ENCODE measurements around the gene BBS12. TPM values are rescaled to one million over a fixed set of nuclear protein-coding genes. Genes with fewer than 3 reads are reported as not detected.

Gene BBS12
- polyA plus RNA-seq, 1 of the 3 experiments (the other 2 are of a cell fraction), result 1.5 TPM

DNA sequence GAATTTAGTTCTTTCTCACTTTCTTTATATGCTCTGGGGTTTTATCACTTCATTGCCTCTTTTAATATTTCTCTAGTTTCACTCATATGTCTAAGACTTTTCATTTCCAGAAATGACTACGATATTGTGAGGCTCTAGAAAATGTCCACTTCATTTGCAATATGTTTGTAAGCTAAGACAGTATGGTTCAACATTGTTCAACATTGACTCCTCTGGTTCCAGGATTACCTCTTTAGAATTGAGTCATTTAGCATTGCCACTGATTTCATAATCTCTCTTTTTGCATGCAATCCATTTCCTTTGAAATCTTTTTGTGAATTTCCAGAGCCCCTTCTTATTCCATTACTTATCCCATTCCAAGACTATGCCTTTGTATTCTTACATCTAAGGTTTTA lies 32.3 kb downstream of the BBS12 start:
- Histone ChIP-seq H3K9me2 (no peaks in the 10 kb centered on the region), H3K79me2 (ENCODE audit: insufficient read depth) (peaks cover 22% of the 10 kb centered on the region; the same call in 1 of the 2 replicates), H3K9ac (peak overlapping the region; percentile 76), H4K20me1 (ENCODE audit: insufficient read depth) (no peaks in the 10 kb centered on the region), H3K4me1 (ENCODE audit: control insufficient read depth in 1 of 2, insufficient read depth in 2 of 2, low read depth in 1 of 2, low read length in 1 of 2) (peaks cover 2 to 12% of the 10 kb centered on the region in 2 experiments; a peak in 3 of 4 replicates), H3K27ac (ENCODE audit: low read depth in 2 of 2, low read length in 1 of 2) (peak overlapping the region; percentile 85 to 91; a peak in 3 of 4 replicates), H3K9me3 (no peaks in the 10 kb centered on the region), H3K4me3 (ENCODE audit: low read depth in 2 of 2, low read length in 1 of 2) (peak overlapping the region; percentile 18 to 37; a peak in 3 of 4 replicates), H3K4me2 (peak overlapping the region; percentile 56), H3K27me3 (ENCODE audit: insufficient read depth) (no peaks in the 10 kb centered on the region), H2AFZ (ENCODE audit: low read depth) (no peak overlapping the region), H3F3A (replicated peaks; ENCODE audit: insufficient read depth) (peaks cover 34% of the 10 kb centered on the region), H3K36me3 (replicated peaks in 1 of 2; ENCODE audit: control insufficient read depth in 1 of 2, insufficient read depth in 2 of 2, low read length in 1 of 2) (no peaks in the 10 kb centered on the region)
- 13% methylated on average over 1 of the region's 1 CpG for WGBS (ENCODE audit: low lambda C conversion rate)
- POLR2A ChIA-PET, result no interaction called here
- TF ChIP-seq NFIC (IDR thresholded peaks at IDR 0.05; ENCODE audit: borderline replicate concordance) (0 out of 2 replicates have a peak, but pooled peaks have one; percentile 4), FOXM1 (IDR thresholded peaks at IDR 0.05; ENCODE audit: low read depth) (no peak), JUND (IDR thresholded peaks at IDR 0.05) (peak; percentile 14; the same call in 1 of the 2 replicates), TCF12 (IDR thresholded peaks at IDR 0.05) (no peak; the same call in 1 of the 2 replicates), EP300 (IDR thresholded peaks at IDR 0.05; ENCODE audit: borderline replicate concordance in 1 of 2, low read depth in 1 of 2, low read length in 1 of 2) (0 out of 4 replicates have a peak, but pooled peaks of 1 of the 2 experiments have one; percentile 12), FOXJ3 (CRISPR knock-in tag; IDR thresholded peaks at IDR 0.05) (no peak), YY1 (IDR thresholded peaks at IDR 0.05; ENCODE audit: low read depth) (no peak), FOSL2 (IDR thresholded peaks at IDR 0.05; ENCODE audit: borderline replicate concordance, low read depth) (peak; percentile 45; the same call in 1 of the 2 replicates)
- CTCF ChIA-PET, result interaction anchor here (1.3 to 3.0 kb wide), 2 partner anchors 149 to 166 kb away, joined by 8 to 10 read pairs; no protein-coding TSS in a partner anchor
- no peak for DNase-seq

GRCh38 chr4:122765692-122766352 lies 33.3 kb downstream of the BBS12 start:
- POLR2A ChIA-PET, result no interaction called here
- Histone ChIP-seq H3K9me2 (no peaks in the 10 kb centered on the region), H3K36me3 (replicated peaks in 1 of 2; ENCODE audit: control insufficient read depth in 1 of 2, insufficient read depth in 2 of 2, low read length in 1 of 2) (no peaks in the 10 kb centered on the region), H2AFZ (ENCODE audit: low read depth) (no peak overlapping the region), H3K27ac (ENCODE audit: low read depth in 2 of 2, low read length in 1 of 2) (peak overlapping the region; percentile 85 to 91; a peak in 3 of 4 replicates), H3K4me2 (no peak overlapping the region; the same call in 1 of the 2 replicates), H3K27me3 (ENCODE audit: insufficient read depth) (no peaks in the 10 kb centered on the region), H3F3A (replicated peaks; ENCODE audit: insufficient read depth) (peaks cover 39% of the 10 kb centered on the region), H3K4me3 (ENCODE audit: low read depth in 2 of 2, low read length in 1 of 2) (peak overlapping the region in 1 of 2 experiments; percentile 18; a peak in 1 of 4 replicates), H3K79me2 (ENCODE audit: insufficient read depth) (peaks cover 22% of the 10 kb centered on the region; the same call in 1 of the 2 replicates), H4K20me1 (ENCODE audit: insufficient read depth) (no peaks in the 10 kb centered on the region), H3K4me1 (ENCODE audit: control insufficient read depth in 1 of 2, insufficient read depth in 2 of 2, low read depth in 1 of 2, low read length in 1 of 2) (peaks cover 2 to 12% of the 10 kb centered on the region in 2 experiments; a peak in 3 of 4 replicates), H3K9me3 (no peaks in the 10 kb centered on the region), H3K9ac (peak overlapping the region; percentile 76)
- no peak for DNase-seq
- TF ChIP-seq SIN3A (IDR thresholded peaks at IDR 0.05; ENCODE audit: borderline replicate concordance, low read depth, low read length) (no peak), JUND (IDR thresholded peaks at IDR 0.05) (peak; percentile 52), FOSL2 (IDR thresholded peaks at IDR 0.05; ENCODE audit: borderline replicate concordance, low read depth) (peak; percentile 51; the same call in 1 of the 2 replicates), ELF1 (IDR thresholded peaks at IDR 0.05) (no peak), NFIC (IDR thresholded peaks at IDR 0.05; ENCODE audit: borderline replicate concordance) (no peak; the same call in 1 of the 2 replicates), EP300 (IDR thresholded peaks at IDR 0.05; ENCODE audit: borderline replicate concordance in 1 of 2, low read depth in 1 of 2, low read length in 1 of 2) (peak in 1 of 2 experiments; percentile 16; a peak in 1 of 4 replicates), CHD2 (IDR thresholded peaks at IDR 0.05; ENCODE audit: low read length, partially characterized antibody) (no peak), YY1 (IDR thresholded peaks at IDR 0.05; ENCODE audit: low read depth) (no peak), RXRA (IDR thresholded peaks at IDR 0.05; ENCODE audit: borderline replicate concordance, low read depth) (no peak), NRF1 (IDR thresholded peaks at IDR 0.05; ENCODE audit: low read depth, low read length) (no peak), MEF2A (IDR thresholded peaks at IDR 0.05; ENCODE audit: borderline replicate concordance, low read depth) (peak; percentile 34; the same call in 1 of the 2 replicates), TCF12 (IDR thresholded peaks at IDR 0.05) (peak; percentile 35)
- TF ChIP-seq, protein P1, sequence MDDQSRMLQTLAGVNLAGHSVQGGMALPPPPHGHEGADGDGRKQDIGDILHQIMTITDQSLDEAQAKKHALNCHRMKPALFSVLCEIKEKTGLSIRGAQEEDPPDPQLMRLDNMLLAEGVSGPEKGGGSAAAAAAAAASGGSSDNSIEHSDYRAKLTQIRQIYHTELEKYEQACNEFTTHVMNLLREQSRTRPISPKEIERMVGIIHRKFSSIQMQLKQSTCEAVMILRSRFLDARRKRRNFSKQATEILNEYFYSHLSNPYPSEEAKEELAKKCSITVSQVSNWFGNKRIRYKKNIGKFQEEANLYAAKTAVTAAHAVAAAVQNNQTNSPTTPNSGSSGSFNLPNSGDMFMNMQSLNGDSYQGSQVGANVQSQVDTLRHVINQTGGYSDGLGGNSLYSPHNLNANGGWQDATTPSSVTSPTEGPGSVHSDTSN (IDR thresholded peaks at IDR 0.05), result 0 out of 2 replicates have a peak, but pooled peaks have one; percentile 31
- TF ChIP-seq, protein P2, sequence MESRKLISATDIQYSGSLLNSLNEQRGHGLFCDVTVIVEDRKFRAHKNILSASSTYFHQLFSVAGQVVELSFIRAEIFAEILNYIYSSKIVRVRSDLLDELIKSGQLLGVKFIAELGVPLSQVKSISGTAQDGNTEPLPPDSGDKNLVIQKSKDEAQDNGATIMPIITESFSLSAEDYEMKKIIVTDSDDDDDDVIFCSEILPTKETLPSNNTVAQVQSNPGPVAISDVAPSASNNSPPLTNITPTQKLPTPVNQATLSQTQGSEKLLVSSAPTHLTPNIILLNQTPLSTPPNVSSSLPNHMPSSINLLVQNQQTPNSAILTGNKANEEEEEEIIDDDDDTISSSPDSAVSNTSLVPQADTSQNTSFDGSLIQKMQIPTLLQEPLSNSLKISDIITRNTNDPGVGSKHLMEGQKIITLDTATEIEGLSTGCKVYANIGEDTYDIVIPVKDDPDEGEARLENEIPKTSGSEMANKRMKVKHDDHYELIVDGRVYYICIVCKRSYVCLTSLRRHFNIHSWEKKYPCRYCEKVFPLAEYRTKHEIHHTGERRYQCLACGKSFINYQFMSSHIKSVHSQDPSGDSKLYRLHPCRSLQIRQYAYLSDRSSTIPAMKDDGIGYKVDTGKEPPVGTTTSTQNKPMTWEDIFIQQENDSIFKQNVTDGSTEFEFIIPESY (IDR thresholded peaks at IDR 0.05; ENCODE audit: borderline replicate concordance, low read depth), result no peak
- CTCF ChIA-PET, result interaction anchor here (0.7 to 4.0 kb wide), 5 partner anchors 8 to 165 kb away, joined by 3 to 19 read pairs (median 8); no protein-coding TSS in a partner anchor
- 48% methylated on average over 7 of the region's 7 CpGs for WGBS (ENCODE audit: low lambda C conversion rate)
